Choroid plexus epithelial cell (primary cell): ENCODE results near the gene TYW5.
A peak's percentile ranks its signal among the peaks of the same experiment; 100 is the strongest.

ENCODE experiments used
- DNase-seq: peaks from one replicate; pipeline ENCODE4 v3.0.0-alpha.2; 2010; ENCODE audit warnings: low read depth
- H3K4me3 ChIP-seq: 2 replicates; pipeline ENCODE4 v1.5.1; 2011; ENCODE audit warnings: low read depth, mild to moderate bottlenecking, control low read depth, low read length, moderate library complexity
- TF ChIP-seq, protein P1 (sequence below): conservative IDR thresholded peaks from 2 replicates; pipeline ENCODE4 v1.5.1; 2011; ENCODE audit warnings: low read depth, mild to moderate bottlenecking, control low read depth, inconsistent platforms, low read length, moderate library complexity

The TYW5 gene

DNA sequence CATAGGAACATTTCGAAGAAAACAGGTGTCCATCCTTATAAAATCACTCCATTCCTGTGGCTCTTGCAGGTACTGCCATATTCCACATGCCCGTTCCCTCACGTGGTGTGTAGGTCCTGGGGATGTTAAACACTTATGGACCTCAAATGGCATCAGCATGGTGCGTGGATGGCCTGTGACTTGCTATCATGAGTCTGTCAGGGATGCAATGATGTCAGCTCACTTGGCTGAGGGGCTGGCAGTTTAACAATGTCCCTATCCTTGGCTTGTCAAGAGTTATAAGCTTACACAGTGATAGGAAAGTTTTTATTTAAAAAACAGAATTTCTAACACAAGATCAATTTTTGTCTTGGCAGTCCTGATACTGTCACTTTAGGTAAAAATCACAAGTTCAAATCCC is 28.9 kb upstream of the TYW5 start:
- TF ChIP-seq, protein P1, sequence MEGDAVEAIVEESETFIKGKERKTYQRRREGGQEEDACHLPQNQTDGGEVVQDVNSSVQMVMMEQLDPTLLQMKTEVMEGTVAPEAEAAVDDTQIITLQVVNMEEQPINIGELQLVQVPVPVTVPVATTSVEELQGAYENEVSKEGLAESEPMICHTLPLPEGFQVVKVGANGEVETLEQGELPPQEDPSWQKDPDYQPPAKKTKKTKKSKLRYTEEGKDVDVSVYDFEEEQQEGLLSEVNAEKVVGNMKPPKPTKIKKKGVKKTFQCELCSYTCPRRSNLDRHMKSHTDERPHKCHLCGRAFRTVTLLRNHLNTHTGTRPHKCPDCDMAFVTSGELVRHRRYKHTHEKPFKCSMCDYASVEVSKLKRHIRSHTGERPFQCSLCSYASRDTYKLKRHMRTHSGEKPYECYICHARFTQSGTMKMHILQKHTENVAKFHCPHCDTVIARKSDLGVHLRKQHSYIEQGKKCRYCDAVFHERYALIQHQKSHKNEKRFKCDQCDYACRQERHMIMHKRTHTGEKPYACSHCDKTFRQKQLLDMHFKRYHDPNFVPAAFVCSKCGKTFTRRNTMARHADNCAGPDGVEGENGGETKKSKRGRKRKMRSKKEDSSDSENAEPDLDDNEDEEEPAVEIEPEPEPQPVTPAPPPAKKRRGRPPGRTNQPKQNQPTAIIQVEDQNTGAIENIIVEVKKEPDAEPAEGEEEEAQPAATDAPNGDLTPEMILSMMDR, result no peak
- no peak for DNase-seq

GRCh38 chr2:199983534-199983933 is 28.2 kb upstream of the TYW5 start:
- H3K4me3 ChIP-seq, result no peak overlapping the region
- TF ChIP-seq, protein P1, result no peak
- no peak for DNase-seq

More for the DNA sequence above, 28.9 kb upstream of the TYW5 start:
- H3K4me3 ChIP-seq, result no peak overlapping the region

DNA sequence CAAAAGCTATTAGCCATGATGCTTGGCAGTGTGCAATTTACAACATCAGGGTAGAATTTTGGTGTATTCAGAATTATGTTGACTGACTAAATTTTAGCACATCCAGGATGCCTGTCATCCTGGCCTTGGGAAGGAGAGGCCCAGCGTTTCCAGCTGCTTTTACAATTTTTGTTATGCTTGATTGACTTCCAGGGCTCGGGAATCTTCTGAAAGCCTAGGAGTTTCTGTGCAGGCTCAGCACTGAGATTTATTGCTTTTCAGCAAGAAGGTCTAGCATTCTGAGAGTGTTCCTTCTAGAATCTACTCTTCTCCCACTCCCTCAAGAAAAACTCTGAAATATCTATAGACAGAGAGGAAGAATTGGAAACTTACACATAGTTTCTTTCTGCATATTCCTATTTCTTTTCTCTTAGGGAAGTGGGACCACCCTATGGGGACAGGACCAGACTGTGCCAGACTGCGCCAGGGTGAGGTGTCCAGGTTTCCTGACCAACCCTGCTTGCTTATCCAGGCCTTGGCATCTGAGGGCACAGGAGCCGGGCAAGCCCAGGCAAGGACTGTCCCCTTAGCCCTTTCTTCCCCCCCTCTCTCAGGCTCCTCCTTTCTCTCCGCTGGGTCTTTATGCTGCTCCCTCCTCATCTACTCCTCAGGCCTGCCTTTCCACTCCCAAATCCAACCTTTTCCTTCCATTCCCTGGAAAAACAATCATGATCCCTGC is 27.0 kb upstream of the TYW5 start:
- TF ChIP-seq, protein P1, result no peak
- no peak for DNase-seq
- H3K4me3 ChIP-seq, result no peak overlapping the region

DNA sequence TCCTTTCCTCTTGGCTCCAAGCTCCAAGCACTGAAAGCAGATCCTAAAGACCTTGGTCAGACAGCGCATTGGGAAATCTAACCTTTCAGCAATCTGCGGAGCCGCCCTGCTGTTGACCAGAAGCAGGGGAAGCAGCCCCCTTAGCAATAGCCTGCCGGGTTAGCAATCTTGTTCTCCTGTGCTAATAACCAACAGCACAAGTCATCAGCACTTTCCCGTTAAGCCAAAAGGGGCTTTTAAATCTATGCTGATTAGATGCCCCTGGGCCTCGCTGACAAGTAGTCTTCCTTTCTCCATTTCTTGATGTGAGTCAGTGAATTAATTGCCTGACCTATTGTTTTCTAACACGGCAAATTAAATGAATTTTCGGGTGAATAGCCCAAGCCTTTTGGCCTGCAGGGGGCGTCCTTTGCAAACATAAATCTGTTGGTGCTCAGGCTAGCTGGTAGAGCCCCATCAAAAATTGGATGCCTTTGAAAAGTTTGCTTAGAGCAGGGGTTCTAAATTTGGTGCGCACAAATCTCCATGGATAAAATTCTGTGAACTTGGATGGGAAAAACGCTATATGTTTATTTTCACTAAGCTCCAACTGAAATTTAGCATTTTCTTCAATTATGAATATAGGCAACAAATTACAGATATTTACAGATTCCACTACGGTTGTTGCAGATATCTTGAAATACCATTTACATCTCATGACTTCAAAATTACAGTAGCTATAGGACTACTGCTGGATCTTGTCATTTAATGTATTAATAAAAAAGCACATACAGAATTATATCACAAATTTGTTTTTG is 24.7 kb upstream of the TYW5 start:
- TF ChIP-seq, protein P1, result peak; percentile 87
- peak; percentile 87 for DNase-seq
- H3K4me3 ChIP-seq, result peak overlapping the region; percentile 45

DNA sequence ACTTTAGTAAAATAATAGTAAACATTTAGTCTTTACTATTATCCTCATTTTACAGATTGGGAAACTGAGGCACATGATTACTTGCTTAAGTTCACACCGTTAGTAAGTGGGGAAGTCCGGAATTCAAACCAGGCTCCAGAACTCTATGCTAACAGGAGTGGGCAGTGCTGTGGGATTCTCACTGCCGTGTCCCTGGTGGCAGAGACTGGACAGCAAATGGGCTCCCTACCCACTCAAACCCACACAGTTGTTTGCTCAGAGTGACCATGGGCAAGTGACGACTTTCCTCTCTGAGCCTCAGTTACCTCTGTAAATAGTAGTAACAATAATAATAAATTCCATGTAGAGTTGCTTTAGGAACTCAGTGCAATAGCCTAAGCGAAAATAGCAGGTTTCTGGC is 24.1 kb upstream of the TYW5 start:
- no peak for DNase-seq
- TF ChIP-seq, protein P1, result no peak
- peak overlapping the region; percentile 45 for H3K4me3 ChIP-seq

DNA sequence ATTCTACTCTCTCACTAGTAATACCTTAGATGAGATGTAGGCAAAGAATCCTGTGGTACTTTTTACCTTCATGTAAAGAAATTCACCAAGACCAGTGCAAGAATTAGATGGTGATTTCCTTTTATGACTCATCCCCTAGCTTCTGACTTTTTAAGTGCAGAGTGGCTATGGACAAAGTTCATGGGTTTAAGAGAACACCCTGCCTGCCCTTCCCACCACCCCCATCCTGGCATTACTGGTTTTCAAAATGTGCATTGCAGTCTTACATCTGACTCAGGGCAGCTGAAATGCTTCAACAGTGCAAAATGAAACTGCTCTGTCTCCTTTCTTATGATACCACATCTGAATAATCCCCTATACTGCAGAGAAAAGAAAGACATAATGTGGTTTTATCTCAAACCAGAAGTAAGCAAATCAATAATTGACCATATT is 22.7 kb upstream of the TYW5 start:
- TF ChIP-seq, protein P1, result peak; percentile 6
- no peak overlapping the region for H3K4me3 ChIP-seq
- peak; percentile 81 for DNase-seq
